GM19099 (cell line): ENCODE results near the gene FBXO7.

Experiments used
- POLR2A ChIP-seq: IDR thresholded peaks from 3 replicates; pipeline ENCODE4 v1.6.1; 2011; ENCODE audit warnings: low read depth; ENCODE audit not compliant: insufficient read length; ENCODE audit errors: extremely low read depth

Gene FBXO7

DNA sequence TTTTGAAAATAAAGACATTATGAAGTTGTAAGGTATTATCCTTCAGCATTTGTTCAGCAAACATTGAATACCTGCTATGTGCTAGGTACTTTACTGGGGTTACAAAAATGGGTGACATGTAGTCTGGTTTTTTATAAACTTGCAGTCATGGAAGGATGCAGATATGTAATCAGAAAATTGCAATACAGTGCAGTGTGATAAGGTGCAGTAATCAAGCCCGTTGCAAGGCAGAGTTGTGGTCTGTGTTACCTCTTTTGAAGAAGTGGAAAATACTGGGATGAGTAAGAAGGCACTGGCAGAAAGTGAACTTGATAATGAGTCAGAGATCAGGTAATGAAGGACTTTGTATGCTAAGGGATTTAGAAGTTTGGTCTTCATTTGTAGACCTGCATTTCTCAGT lies 8.1 kb downstream of the FBXO7 start:
- no peak for TF ChIP-seq POLR2A

DNA sequence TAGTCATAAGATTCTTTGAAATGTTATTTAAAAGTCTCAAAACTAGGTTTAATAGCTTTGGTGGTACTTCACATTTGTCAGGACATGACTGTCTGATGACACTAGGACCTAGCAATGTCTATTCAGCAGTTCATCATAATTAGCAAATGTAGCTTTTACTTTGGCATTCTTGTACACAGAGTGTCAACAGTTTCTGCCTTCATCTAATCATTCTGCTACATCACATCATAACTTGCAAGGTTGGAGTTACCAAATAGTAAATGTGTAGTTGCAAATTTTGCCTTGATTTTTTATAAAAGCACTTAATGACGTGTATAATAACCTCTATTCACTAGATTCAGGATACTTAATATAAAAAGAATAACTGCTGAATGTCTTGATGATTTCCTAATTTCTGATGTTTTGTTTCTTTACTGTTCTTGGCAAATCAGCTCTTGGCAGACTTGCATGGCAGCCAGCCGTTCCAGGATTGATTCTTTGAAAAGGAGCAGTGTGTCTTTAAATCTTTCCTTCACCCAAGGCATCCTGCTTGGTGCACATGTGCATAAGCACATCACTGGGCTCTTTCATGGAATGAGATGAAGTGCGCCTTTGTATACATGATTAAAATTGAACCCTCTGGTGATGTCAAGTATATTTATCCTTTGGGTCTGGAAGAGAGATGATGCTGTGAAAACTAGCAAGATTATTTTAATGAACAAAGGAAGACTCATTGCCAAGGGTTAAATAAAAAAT lies 12.2 kb downstream of the FBXO7 start:
- TF ChIP-seq POLR2A: no peak

DNA sequence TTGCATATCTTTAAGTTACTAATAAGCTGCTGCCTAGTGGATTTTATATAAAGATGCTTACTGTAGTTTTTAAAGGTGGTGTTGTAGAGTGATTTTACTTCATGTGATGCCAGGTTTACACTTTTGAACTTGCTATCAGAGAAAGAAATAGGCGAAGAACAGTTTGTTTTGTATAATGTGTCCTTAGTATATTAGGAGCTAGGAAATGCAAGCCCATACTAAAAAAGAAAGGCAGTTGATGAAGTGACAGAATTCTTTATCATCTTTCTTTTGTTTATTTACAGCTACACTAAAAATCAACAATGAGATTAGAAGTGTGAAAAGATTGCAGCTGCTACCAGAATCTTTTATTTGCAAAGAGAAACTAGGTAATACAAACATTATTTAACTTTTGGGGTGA lies 12.8 kb downstream of the FBXO7 start:
- TF ChIP-seq POLR2A: no peak

DNA sequence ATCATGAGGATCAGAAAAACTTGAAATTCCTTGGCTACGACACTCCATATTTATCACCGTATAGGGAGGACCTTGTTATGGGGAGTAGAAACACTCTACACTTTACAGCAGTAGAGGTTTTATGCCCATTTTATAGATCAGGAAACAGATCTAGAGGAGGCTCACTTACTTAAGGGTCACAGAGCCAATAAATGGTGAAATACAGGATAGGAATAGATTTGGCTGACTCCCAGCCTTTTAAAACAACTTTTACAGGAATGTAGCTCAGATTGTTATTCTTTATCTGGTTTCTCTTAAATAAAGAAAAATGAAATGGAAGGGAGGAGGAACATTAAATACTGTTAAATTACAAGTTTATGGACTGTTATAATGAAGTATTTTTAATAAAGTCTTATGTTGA lies 14.8 kb downstream of the FBXO7 start:
- no peak for TF ChIP-seq POLR2A

DNA sequence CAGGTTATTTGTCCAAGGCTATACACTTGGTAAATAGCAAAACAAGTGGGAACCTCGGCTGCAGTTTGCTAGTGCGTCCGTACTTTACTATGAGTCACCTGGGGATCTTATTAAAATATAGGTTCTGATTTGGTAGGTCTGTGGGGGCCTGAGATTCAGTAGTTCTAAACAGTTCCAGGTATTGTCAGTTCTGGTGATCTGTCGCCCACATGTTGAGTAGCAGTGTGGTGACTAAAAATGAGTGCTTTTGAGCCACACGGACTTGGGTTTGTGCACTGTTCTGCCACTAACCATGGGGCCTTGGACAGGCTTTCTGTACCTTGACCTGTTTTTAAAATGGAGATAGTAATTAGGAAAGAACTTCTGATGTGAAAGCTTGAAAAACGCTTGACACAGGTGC lies 15.7 kb downstream of the FBXO7 start:
- TF ChIP-seq POLR2A: no peak

DNA sequence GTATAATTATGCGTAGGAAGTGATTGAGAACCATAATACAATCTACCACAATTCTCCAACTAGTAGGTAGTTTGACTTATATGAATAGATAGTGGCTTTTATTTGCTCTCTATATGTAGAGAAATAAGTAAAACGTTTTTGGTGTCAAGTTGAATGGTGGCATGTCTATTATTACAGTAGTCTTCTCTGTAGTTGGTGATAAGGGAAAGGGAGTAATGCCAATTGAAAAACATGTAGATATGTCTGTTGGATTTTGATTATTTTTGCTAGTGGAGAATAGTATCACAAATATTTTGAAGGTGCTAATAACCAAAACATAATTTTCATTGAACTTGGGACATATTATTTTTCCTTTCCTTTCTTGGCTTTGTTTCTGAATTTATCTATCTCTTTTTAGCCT lies 17.5 kb downstream of the FBXO7 start:
- no peak for TF ChIP-seq POLR2A

DNA sequence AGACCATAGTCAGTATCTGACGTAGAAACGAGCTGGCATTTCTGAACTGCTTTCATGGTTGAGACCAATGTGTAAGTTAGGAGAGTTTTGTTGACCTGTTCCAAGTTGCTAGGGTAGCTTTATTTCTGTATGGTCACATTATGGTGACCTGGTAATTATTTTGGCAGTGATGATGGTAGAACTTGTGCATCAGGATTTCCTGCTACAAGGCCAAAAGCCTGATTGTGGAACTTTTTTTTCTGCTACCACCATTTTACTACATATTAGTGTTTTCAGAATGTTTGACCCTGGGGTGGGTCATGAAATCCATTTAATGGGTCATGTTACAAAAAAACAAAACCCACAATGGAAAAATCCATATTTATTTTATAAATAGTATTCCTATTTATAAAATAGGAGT lies 18.9 kb downstream of the FBXO7 start:
- TF ChIP-seq POLR2A: no peak

DNA sequence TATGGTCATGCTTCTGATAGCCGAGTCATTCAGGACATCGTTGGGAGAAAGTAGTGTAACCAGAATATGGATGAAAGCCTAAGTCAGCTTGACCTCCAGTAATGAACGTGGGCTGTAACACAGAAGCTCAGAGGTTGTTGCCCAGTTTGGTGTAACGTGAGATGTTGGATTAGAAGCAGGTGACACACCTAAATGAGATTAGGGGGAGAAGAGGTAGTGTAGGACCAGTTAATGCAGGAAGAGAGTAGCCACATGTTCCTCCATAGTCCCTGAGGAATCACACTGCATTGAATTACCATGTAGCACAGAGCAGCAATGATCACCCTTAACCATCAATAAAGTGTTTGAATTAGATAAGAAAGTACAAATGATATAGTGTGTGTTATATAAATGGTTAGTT lies 20.4 kb downstream of the FBXO7 start:
- TF ChIP-seq POLR2A: no peak

DNA sequence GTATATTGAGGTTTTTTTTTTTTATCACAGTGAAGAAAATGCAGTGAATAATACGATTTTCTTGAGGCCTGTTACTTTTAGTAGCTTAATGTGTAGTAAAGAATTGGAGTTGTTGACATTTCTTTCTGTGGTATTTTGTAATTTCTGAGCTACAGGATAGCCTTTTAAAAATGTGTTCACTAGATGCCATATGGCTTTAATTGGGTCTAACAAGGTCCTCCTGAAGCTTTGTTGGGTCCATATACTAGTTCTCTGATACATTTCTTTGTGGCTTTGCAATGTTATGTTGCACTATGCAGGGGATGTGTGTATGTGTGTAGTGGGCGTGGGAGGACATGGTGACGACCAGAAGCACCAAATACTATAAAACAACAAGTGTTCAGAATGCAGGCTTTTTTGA lies 25.1 kb downstream of the FBXO7 start:
- TF ChIP-seq POLR2A: no peak

DNA sequence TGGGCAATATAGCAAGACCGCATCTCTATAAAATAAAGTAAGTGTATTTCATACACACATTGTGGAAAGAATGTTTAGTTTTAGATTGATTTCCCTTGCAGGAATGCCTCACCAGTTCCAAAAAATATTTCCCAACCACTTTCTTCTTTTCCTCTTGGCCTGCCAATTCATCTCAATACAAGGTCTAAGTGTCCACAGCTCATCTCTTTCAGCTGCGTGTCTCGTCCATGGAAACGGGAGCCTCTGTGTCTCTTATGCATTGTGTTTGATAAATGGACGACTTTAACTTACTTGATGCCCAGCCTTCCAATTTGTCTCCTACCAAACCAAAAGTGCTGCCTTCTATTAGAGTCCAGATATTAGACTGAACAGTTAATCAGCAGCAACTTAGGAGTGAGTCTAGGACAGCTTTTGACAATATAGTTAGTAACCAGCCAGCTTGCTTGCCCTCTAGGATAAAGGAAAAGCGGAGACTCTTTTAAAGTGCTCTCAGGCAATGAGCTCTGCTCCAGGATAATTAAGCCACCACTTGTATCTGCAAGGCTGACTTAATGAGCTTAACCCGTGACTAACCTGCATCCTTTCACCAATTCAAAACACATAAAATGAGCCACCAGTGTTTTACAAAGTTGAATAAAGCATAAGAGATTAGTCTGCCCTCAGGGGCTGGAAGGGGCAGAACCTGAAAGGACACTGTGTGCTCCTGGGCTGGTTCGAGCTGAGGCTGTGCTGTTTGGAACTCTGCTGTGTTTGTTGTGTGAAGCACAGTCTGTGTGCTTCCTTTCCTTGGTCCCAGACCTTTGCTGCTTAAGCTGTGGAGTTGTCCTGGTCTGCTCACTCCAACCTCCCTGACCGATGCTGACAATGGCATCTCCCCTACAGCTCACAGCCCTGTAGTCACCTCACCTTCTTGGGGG lies 27.5 kb downstream of the FBXO7 start:
- no peak for TF ChIP-seq POLR2A

DNA sequence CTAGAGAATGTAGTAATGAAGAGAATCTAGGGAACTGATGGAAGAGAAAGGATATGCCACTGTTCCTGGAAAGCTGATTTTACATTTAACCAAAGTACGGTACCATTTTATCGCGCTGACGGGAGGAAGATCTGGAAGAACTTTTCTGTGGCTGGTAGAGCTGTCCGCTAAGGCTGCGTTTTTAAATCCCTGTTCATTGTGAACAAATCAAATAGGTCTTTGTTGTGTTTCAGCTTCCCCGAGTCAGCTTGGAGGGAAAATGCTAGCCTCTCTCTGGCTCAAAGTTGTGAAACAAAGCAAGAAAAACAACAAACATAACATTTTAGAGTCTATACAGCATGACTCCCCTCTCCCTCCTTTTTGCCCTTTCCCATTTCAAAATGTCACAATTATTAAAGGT lies 34.4 kb downstream of the FBXO7 start:
- no peak for TF ChIP-seq POLR2A

DNA sequence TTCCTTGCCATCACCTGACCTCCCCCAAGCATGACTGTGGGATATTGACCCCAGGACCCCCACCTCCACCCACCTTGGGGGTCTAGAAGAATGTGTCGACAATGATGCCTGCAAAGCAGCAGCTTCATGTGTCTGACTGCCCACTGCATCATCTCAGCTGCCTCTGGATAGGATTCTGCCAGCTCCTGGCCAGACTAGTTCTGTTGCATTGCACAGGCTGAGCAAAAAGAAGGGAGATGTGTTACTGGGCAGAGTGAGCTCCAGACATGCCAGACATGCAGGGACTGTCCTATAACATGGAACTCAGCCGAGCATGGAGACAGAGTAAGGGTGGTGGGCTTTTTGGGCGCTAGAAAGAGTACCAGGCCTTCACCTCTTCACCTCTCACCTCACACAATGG lies 36.7 kb downstream of the FBXO7 start:
- TF ChIP-seq POLR2A: no peak

DNA sequence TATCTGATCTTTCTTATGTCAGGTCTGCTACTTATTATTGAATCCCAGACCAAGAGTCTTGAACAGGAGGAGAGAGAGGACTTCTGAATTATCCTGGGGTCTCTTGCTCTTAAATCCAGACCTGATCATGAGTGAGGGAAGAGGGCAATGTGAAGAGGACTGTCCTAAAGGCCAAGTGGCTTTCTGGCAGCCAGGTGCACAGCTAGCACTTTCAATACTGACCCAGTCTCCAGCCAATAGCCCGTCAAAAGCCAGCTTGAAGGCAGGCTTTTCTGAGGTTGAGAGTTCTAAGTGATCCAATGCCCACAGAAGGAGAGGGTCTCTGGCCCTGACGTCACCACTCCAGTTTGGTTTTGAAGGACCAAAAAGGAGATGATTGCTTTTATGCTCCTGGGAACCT lies 37.2 kb downstream of the FBXO7 start:
- TF ChIP-seq POLR2A: no peak

DNA sequence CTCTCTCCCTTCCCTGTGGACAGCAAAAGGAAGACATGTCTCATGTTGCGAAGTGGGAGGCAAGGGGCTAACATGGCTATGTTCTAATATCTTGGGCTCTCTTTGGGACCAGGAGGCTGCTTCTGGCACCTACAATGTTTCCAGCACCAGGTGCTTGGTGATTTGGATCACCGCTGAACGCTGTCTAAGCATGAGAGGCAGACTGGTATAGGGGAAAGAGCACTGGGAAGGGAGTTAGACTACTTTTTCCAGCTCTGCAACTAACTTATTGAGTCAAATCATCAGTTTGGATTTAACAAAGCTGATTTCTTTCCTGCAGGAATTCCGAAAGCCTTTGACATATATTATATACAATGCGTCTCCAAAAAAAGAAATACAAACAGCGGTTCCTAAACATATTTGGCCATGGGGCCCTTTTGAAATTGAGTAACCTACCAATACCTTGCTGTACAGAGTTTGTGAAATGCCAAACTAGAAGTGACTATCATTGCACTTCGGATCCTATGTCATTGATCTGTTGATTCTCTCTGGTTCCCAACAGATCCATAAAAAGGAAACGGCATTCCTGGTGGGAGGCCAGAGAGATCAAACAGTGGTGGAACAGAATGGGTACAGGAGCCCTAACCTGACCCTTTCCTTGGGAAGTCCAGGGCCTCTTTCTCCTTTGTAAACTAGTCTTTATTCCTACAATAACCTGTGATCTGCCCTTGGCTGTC lies 37.8 kb downstream of the FBXO7 start:
- no peak for TF ChIP-seq POLR2A

DNA sequence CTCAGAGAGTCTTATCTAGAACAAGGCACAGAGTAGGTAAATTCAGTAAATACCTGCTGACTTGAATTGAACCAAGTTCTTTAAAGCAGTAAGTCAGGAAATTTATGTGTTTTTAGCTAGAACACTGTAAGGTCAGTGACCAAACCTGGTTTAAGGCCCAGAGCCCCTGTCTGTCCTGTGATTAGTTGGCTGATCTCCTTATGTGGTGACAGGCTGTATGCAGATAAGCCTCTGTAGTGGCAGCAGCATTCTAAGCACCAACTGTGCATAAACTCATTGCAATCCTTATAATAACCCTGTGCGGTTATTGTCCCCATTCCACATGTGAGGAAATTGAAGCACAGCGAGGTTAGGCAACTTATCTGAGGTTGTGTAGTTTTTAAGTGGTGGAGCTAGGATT lies 40.5 kb downstream of the FBXO7 start:
- no peak for TF ChIP-seq POLR2A
